Middle frontal gyrus (tissue), 1 donor: ENCODE data around the gene WRAP73.

Experiments
- DNase-seq: peaks from one replicate; pipeline ENCODE4 v3.0.0-alpha.2; 2015; ENCODE audit warnings: low spot score; ENCODE audit errors: extremely low spot score

WRAP73 gene

GRCh38 chr1:3614755-3615742, 34.9 kb downstream of the WRAP73 start:
- DNase-seq = no peak

GRCh38 chr1:3612123-3612522, 37.8 kb downstream of the WRAP73 start:
- no peak for DNase-seq

- DNase-seq = no peak
Measured at GRCh38 chr1:3611170-3612019, 38.5 kb downstream of the WRAP73 start, which contains the start of gene MEGF6. Gene MEGF6 (minus strand): TSS chr1:3611508. CDS start chr1:3611268, 240 bp downstream.

- DNase-seq = no peak
Measured at GRCh38 chr1:3610527-3611169, 39.3 kb downstream of the WRAP73 start.

GRCh38 chr1:3609769-3610526, 40.0 kb downstream of the WRAP73 start:
- DNase-seq = no peak

GRCh38 chr1:3609016-3609768, 40.7 kb downstream of the WRAP73 start:
- no peak for DNase-seq

- DNase-seq = no peak
Measured at GRCh38 chr1:3608154-3608553, 41.7 kb downstream of the WRAP73 start.

- no peak for DNase-seq
Measured at GRCh38 chr1:3607703-3608065, 42.2 kb downstream of the WRAP73 start.

GRCh38 chr1:3606779-3607702, 42.9 kb downstream of the WRAP73 start:
- no peak for DNase-seq

GRCh38 chr1:3604997-3605823, 44.7 kb downstream of the WRAP73 start:
- DNase-seq = no peak

- no peak for DNase-seq
Measured at GRCh38 chr1:3604468-3604974, 45.4 kb downstream of the WRAP73 start.

GRCh38 chr1:3603571-3604467, 46.1 kb downstream of the WRAP73 start:
- no peak for DNase-seq

GRCh38 chr1:3603156-3603555, 46.7 kb downstream of the WRAP73 start:
- no peak for DNase-seq

GRCh38 chr1:3602375-3602774, 47.5 kb downstream of the WRAP73 start:
- no peak for DNase-seq

- DNase-seq = no peak
Measured at GRCh38 chr1:3601743-3602142, 48.2 kb downstream of the WRAP73 start.

GRCh38 chr1:3600354-3600753, 49.5 kb downstream of the WRAP73 start:
- no peak for DNase-seq

- no peak for DNase-seq
Measured at GRCh38 chr1:3599816-3600215, 50.1 kb downstream of the WRAP73 start.
